ENCODE measurements around the gene GUCY1A1. TPM values are rescaled to one million over a fixed set of nuclear protein-coding genes. Genes with fewer than 3 reads are reported as not detected.
A peak's percentile ranks its signal among the peaks of the same experiment; 100 is the strongest.

The GUCY1A1 gene
- polyA plus RNA-seq, 1 donor from 2014 or later = not detected

DNA sequence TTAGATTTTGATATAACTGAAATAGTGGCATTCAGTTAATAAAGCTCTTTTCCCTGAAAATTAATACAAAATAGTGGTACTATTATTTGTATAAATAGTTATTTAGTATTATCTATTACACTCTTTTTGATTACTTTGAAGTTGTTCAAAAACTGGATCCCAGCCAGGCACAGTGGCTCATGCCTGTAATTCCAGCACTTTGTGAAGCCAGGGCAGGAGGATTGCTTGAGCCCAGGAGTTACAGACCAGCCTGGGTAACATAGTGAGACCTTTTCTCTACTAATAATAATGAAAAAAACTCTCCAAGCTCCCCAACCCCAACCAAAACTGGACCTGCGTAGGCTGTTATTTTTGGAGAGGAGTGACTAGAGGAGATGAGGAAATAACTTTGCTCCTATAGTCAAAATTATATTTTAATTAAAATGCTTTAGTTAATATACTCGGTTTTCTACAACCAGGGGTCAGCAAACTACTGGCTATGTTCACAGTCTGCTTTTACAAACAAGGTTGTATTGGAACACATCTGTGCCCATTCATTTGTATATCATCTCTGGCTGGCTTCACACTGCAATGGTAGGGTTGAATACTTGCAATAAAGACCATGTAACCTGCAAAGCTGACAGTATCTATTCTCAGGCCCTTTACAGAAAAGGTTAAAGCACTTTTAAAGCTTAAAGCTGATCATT is 27.6 kb downstream of the GUCY1A1 start:
- H3K4me3 Mint-ChIP-seq = no peak overlapping the region
- no peaks in the 10 kb centered on the region for H3K4me1 Mint-ChIP-seq
- no peaks in the 10 kb centered on the region for H3K36me3 Mint-ChIP-seq
- peaks cover 0 to 8% (median 3%) of the 10 kb centered on the region in 3 donors for H3K9me3 Mint-ChIP-seq
- H3K27ac Mint-ChIP-seq = no peak overlapping the region
- no peaks in the 10 kb centered on the region for H3K27me3 Mint-ChIP-seq

DNA sequence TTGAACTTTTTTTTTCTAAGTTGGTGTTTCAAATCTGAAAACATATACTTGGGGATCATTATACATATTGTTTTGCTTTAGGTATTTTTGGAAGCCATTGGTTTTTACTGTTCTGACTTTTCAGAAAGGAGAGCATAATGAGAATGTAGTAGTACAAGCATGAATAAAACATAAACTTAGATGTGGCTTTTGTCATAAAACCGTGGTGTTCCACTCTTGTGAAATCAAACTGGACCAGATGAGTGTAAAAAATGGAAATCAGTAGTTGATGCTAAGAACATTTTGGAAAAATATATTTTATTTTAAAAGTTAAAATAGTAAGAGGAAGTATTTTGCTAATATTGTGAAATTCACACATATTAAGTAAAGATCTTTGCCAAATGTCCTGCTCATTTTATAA is 29.6 kb downstream of the GUCY1A1 start:
- peaks cover 0 to 8% (median 3%) of the 10 kb centered on the region in 3 donors for H3K9me3 Mint-ChIP-seq
- no peaks in the 10 kb centered on the region for H3K4me1 Mint-ChIP-seq

DNA sequence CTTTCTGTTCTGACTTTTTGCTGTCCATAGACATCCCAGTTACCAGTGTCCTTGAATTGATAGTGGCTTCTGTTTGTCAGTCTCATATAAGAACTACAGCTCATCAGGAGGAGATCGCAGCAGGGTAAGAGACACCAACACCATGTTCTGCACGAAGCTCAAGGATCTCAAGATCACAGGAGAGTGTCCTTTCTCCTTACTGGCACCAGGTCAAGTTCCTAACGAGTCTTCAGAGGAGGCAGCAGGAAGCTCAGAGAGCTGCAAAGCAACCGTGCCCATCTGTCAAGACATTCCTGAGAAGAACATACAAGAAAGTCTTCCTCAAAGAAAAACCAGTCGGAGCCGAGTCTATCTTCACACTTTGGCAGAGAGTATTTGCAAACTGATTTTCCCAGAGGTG is 30.1 kb downstream of the GUCY1A1 start:
- Mint-ChIP-seq H3K27ac (no peak overlapping the region), H3K4me3 (no peak overlapping the region), H3K27me3 (peaks cover 2% of the 10 kb centered on the region)

More for the DNA sequence above, 29.6 kb downstream of the GUCY1A1 start:
- Mint-ChIP-seq H3K27me3 (peaks cover 1% of the 10 kb centered on the region), H3K4me3 (no peak overlapping the region), H3K36me3 (no peaks in the 10 kb centered on the region), H3K27ac (no peak overlapping the region)

DNA sequence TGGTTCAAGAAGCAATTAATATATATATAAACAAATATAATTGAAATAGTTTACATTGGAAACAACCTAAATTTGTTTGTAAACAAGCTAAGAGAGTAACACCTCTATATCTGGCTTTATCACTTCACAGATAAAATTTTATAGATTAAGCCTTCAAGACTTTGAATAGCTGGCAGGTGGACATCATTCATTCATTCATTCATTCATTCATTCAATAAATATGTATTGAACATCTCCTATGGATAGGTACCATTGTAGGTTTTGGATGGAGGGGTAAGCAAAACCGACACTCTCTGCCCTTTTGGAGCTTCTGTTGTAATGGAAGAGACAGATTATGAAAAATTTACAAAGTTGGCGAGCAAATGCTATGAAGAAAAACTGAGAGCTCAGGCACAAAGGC is 35.2 kb downstream of the GUCY1A1 start:
- Mint-ChIP-seq H3K27me3 (peaks cover 2% of the 10 kb centered on the region), H3K27ac (no peak overlapping the region), H3K9me3 (peaks cover 0 to 8% (median 2%) of the 10 kb centered on the region in 3 donors), H3K4me1 (no peaks in the 10 kb centered on the region), H3K4me3 (no peak overlapping the region), H3K36me3 (no peaks in the 10 kb centered on the region)

More for the DNA sequence above, 30.1 kb downstream of the GUCY1A1 start:
- H3K4me1 Mint-ChIP-seq = no peaks in the 10 kb centered on the region
- H3K36me3 Mint-ChIP-seq = no peaks in the 10 kb centered on the region
- H3K9me3 Mint-ChIP-seq = peaks cover 2 to 8% (median 3%) of the 10 kb centered on the region in 3 donors

DNA sequence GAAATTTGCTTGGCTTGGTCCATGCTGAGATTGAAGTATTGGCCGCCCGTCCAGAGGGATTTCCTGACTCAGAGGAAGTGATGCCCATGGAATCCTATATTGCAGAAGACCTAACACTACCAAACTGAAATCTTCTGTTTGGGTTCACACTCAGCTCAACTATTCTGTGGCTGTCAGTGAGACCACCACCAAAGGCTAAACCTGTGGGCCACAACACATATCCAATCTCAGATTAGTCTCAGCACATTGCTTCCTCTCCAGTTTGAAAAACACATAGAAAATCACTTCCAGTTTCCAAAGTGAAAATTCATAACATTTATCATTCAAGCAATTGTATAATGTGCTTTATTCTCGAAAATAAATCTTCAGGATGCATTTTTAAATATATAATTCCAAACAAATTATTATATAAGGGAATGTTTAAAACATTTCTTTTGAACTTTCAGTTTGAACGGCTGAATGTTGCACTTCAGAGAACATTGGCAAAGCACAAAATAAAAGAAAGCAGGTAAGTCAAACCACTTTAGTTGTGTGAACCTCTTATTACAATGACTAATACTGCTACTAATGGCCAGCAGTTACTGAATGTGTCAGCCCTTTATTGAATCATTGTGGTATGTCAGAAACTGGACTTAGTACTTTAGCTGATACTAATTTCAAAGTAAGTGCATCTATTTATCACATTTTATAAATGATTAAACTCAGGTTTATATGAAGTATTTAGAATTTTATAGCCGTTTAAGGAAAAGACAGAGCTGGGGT is 37.0 kb downstream of the GUCY1A1 start:
- Mint-ChIP-seq H3K27me3 (peaks cover 2% of the 10 kb centered on the region), H3K36me3 (no peaks in the 10 kb centered on the region), H3K4me1 (no peaks in the 10 kb centered on the region), H3K27ac (no peak overlapping the region), H3K9me3 (peaks cover 0 to 2% (median 2%) of the 10 kb centered on the region in 3 donors), H3K4me3 (no peak overlapping the region)

DNA sequence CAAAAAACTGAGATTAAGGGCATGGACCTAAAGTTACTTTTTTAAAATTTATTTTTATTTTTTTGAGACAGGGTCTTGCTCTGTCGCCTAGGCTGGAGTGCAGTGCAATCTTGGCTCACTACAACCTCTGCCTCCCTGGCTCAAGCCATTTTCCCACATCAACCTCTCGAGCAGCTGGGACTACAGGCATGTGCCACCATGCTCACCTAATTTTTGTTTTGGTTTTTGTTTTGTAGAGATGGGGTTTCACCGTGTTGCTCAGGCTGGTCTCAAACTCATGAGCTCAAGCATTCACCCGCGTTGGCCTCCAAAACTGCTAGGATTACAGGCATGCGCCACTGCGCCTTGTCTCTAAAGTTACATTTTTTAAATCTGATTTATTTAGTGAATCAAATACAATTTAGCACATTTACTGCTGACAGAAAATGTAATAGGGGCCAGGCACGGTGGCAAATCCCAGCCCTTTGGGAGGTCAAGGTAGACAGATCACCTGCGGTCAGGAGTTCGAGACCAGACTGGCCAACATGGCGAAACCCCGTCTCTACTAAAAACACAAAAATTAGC is 38.3 kb downstream of the GUCY1A1 start:
- Mint-ChIP-seq H3K27me3 (peaks cover 2% of the 10 kb centered on the region), H3K27ac (no peak overlapping the region), H3K9me3 (peaks cover 0 to 2% (median 0%) of the 10 kb centered on the region in 3 donors)

DNA sequence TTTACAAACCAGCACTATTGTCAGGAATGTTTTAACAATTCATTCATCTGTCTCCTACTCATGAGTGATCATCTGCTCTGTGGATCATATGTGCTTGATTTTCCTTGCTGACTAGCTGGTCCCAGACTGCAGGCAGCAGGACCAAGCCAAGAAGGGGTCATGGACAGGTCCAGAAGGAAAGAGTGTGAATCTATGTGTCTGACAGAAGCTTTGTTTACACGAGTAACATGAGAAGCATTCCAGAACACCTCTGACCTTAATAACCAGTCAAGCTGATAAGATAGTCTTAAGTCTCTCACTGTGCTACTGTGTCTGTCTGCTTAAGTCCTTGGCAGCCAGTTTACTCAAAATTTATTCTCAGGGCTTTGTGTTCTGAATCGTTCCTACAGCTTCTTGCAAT is 39.0 kb downstream of the GUCY1A1 start:
- H3K36me3 Mint-ChIP-seq = no peaks in the 10 kb centered on the region
- H3K4me3 Mint-ChIP-seq = no peak overlapping the region
- H3K9me3 Mint-ChIP-seq = peaks cover 0 to 2% (median 0%) of the 10 kb centered on the region in 3 donors
- H3K27ac Mint-ChIP-seq = no peak overlapping the region
- no peaks in the 10 kb centered on the region for H3K4me1 Mint-ChIP-seq
- H3K27me3 Mint-ChIP-seq = peaks cover 2% of the 10 kb centered on the region

More for the DNA sequence above, 38.3 kb downstream of the GUCY1A1 start:
- no peaks in the 10 kb centered on the region for H3K36me3 Mint-ChIP-seq
- H3K4me3 Mint-ChIP-seq = peak overlapping the region in 1 of 4 donors; percentile 15
- H3K4me1 Mint-ChIP-seq = no peaks in the 10 kb centered on the region

DNA sequence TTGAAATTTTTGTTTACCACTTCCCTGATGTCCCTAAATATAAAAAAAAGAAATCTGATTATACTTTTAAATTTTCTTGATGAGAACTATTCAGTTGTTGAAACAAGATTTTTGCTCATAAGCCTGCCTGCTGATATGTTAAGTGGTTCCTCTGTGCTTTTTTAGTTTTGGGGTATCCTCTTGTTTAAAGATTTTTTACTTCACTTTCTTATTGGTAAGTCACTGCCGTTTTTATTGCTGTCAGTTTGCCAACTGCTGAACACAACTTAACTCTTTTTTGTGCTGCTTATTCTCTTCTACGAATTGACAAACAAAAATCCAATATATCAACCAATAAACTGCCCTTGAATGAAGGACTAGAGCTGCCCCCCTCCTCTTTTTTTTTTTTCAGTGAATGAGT is 39.5 kb downstream of the GUCY1A1 start:
- H3K9me3 Mint-ChIP-seq = peaks cover 0 to 2% (median 0%) of the 10 kb centered on the region in 3 donors
- H3K4me3 Mint-ChIP-seq = no peak overlapping the region
- no peaks in the 10 kb centered on the region for H3K4me1 Mint-ChIP-seq
- H3K27ac Mint-ChIP-seq = no peak overlapping the region
- peaks cover 1% of the 10 kb centered on the region for H3K27me3 Mint-ChIP-seq
- H3K36me3 Mint-ChIP-seq = no peaks in the 10 kb centered on the region

DNA sequence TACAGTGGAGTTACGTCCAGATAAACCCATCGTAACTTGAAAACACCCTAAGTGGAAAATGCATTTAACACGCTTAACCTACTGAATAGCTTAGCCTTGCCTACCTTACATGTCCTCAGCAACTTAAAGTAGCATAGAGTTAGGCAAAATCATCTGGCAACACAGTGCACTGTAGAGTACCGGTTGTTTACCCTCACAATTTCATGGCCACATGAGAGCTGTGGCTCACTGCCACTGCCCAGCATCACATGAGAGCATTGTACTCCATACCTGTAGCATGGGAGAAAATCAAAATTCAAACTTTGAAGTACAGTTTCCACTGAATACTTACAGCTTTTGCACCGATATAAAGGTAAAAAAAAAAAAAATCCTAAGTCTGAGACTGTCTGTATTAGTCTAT is 40.6 kb downstream of the GUCY1A1 start:
- Mint-ChIP-seq H3K27me3 (no peaks in the 10 kb centered on the region), H3K4me3 (no peak overlapping the region), H3K4me1 (no peaks in the 10 kb centered on the region), H3K36me3 (no peaks in the 10 kb centered on the region), H3K27ac (no peak overlapping the region), H3K9me3 (no peaks in the 10 kb centered on the region)

DNA sequence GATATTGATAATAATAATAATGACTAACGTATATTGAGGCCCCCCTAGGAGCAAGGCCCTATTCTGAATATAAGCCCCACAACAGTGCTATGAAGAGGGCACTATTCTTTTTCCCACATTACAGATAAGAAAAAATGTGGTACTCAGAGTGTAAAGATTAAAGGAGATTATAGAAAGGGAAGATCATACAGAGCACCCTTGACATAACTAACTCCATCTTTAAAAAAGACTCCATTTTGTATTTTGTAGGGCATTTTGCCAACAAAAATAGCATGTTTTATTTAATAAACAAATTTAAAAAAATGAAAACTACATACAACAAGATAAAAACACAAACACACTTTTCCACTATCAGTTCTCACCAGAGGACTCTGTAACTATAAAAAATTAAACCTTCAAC is 42.1 kb downstream of the GUCY1A1 start:
- Mint-ChIP-seq H3K27me3 (peaks cover 1% of the 10 kb centered on the region), H3K9me3 (no peaks in the 10 kb centered on the region), H3K4me1 (no peaks in the 10 kb centered on the region), H3K36me3 (no peaks in the 10 kb centered on the region), H3K4me3 (no peak overlapping the region), H3K27ac (no peak overlapping the region)

DNA sequence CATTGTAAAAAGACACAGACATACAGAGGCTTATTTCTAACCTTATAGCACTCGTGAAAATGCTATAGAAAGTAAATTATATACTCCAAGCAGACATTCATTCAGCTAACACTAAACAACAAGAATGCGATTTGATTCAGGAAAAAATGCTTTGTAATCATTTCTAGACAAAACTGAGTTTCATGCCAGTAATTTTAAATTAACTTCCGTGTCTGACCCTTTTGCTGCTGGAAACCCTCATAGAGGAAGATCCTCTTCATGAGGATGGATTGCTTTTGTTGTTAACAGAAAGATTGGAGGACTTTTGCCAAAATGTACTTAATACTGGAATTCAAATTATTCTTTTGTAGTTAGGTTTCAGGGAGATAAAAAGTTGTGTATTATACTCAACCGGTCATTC is 43.3 kb downstream of the GUCY1A1 start:
- H3K4me3 Mint-ChIP-seq = peak overlapping the region in 1 of 4 donors; percentile 56
- no peak overlapping the region for H3K27ac Mint-ChIP-seq
- H3K27me3 Mint-ChIP-seq = peaks cover 1% of the 10 kb centered on the region
- H3K4me1 Mint-ChIP-seq = no peaks in the 10 kb centered on the region
- H3K36me3 Mint-ChIP-seq = no peaks in the 10 kb centered on the region
- H3K9me3 Mint-ChIP-seq = no peaks in the 10 kb centered on the region

DNA sequence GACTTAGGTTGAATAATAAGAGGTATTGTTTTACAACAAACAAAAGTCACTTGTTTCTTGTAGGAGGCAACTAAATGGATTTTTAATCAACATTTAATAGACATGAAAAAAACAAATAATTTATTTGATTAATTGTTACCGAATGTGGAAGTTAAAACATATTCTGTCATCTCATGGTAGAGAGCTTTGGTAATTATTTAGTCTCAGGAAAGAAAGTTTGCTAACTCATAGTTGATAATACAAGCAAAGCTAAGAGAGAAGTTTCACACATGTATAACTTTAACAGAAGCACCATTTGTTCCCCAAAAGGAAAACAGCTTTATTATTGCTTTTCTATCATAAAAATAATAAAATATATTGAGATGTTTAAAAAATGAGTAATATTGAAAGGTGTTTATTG is 44.9 kb downstream of the GUCY1A1 start:
- H3K4me3 Mint-ChIP-seq = no peak overlapping the region
- H3K27ac Mint-ChIP-seq = no peak overlapping the region
- no peaks in the 10 kb centered on the region for H3K36me3 Mint-ChIP-seq
- H3K9me3 Mint-ChIP-seq = no peaks in the 10 kb centered on the region
- peaks cover 1% of the 10 kb centered on the region for H3K27me3 Mint-ChIP-seq
- no peaks in the 10 kb centered on the region for H3K4me1 Mint-ChIP-seq

DNA sequence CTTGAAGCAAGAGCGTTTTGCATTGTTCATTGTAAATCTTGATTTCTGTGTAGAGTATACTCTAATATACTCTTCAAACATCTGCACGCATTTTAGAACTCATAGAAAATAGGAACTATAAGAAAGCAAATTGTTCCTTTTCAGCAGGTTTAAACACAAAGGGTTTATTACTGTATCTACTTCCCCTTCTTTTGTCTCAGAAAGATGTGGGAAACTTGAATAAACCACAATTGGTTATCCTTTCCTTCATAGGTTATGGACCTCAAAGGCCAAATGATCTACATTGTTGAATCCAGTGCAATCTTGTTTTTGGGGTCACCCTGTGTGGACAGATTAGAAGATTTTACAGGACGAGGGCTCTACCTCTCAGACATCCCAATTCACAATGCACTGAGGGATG is 46.2 kb downstream of the GUCY1A1 start:
- no peaks in the 10 kb centered on the region for H3K9me3 Mint-ChIP-seq
- H3K27me3 Mint-ChIP-seq = peaks cover 1% of the 10 kb centered on the region
- H3K4me1 Mint-ChIP-seq = no peaks in the 10 kb centered on the region
- no peak overlapping the region for H3K4me3 Mint-ChIP-seq
- H3K36me3 Mint-ChIP-seq = no peaks in the 10 kb centered on the region
- no peak overlapping the region for H3K27ac Mint-ChIP-seq

DNA sequence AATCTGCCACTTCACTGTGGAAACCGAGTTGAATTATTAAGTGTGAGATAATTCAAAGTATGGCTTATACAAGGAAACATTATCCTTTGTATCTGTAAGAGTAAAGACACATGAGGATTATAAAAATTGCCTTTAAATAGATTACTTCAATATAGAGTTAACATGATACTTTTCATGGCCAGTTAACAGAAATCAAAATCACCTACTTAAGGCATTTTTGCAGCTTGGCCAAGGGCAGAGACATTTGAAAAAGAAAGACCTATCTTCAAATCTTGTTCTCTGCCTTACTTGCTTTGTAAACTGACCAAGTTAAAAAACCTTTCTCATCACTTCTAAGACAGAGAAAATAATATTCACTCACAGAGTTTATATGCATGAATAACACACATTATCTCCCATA is 47.3 kb downstream of the GUCY1A1 start:
- Mint-ChIP-seq H3K27ac (no peak overlapping the region), H3K9me3 (no peaks in the 10 kb centered on the region), H3K4me1 (no peaks in the 10 kb centered on the region), H3K4me3 (no peak overlapping the region), H3K27me3 (peaks cover 1% of the 10 kb centered on the region), H3K36me3 (no peaks in the 10 kb centered on the region)

DNA sequence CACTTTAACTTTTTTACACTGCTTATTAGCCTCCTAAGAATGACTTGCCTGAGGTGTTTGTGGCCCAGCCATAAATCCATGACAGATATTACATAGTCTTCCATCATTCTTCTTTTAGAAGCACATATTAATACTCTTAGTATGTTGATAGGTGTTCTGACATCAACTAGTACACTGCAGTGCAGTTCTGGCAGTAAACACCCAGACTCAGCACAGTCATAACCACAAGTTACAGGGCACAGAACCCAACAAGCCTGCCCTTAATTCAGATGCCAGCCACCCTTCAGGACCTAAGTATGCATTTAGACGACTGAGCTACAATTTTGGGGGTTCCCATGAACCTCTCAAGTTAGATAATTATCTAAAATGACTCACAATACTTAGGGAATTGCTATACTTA is 55.7 kb downstream of the GUCY1A1 start:
- peaks cover 3% of the 10 kb centered on the region for H3K27me3 Mint-ChIP-seq
- H3K36me3 Mint-ChIP-seq = no peaks in the 10 kb centered on the region
- H3K27ac Mint-ChIP-seq = no peak overlapping the region
- H3K4me1 Mint-ChIP-seq = no peaks in the 10 kb centered on the region
- no peak overlapping the region for H3K4me3 Mint-ChIP-seq
- H3K9me3 Mint-ChIP-seq = peaks cover 0 to 2% (median 1%) of the 10 kb centered on the region in 3 donors

All from IgD-negative memory B cell (primary cell).